Caco-2 (cell line): Measurements from ENCODE around the gene NCKAP5. TPM values are rescaled to one million over a fixed set of nuclear protein-coding genes. Genes with fewer than 3 reads are reported as not detected.

Experiments
- BruUV-seq: library from RNA; stranded (reverse); fragments of 400-500 nt; replicated peaks from 2 replicates; lab custom pipeline; 2021; lab: Mats Ljungman, UMichigan
- CTCF ChIA-PET: fragments of 300-600 bp; sonication (Branson Sonifier 250); formaldehyde crosslinking; loops from one replicate; lab custom pipeline; 2022; ENCODE audit warnings: antibody characterized with exemption; lab: Charles Lee
- POLR2A ChIA-PET: fragments of 300-600 bp; sonication (Branson Sonifier 250); formaldehyde crosslinking; loops from one replicate; lab custom pipeline; 2022; ENCODE audit warnings: antibody characterized with exemption; lab: Charles Lee
- DNase-seq, 2 experiments: peaks; one replicate each; pipeline versions ENCODE4 v3.0.0 to v3.0.0-alpha.2; 2020 to 2022
- H3K27me3 ChIP-seq: replicated peaks from 2 replicates; pipeline ENCODE4 v1.6.0; 2011; ENCODE audit warnings: low read length; ENCODE audit not compliant: control insufficient read depth, insufficient read depth
- H3K36me3 ChIP-seq: 2 replicates; pipeline ENCODE4 v1.5.1; 2011; ENCODE audit warnings: low read length; ENCODE audit not compliant: control insufficient read depth, insufficient read depth
- H3K4me1 ChIP-seq: fragments of 250-450 bp; sonication (Bioruptor Pico); 2 replicates; pipeline ENCODE4 v1.5.1; 2020; ENCODE audit warnings: mild to moderate bottlenecking
- H3K4me3 ChIP-seq: 2 replicates; pipeline ENCODE4 v1.5.1; 2011; ENCODE audit warnings: low read depth, mild to moderate bottlenecking, control low read depth, low read length
- H3K9me3 ChIP-seq: fragments of 250-450 bp; sonication (Bioruptor Pico); 2 replicates; pipeline ENCODE4 v1.5.1; 2020; ENCODE audit warnings: mild to moderate bottlenecking, moderate library complexity
- H3K27ac Mint-ChIP-seq: one replicate; pipeline ENCODE4 v1.8.0; 2022; ENCODE audit warnings: mixed read lengths; ENCODE audit not compliant: unreplicated experiment
- H3K27me3 Mint-ChIP-seq: one replicate; pipeline ENCODE4 v1.8.0; 2022; ENCODE audit warnings: mixed read lengths; ENCODE audit not compliant: insufficient read depth, unreplicated experiment
- H3K36me3 Mint-ChIP-seq: one replicate; pipeline ENCODE4 v1.8.0; 2022; ENCODE audit warnings: mild to moderate bottlenecking, mixed read lengths; ENCODE audit not compliant: insufficient read depth, unreplicated experiment
- H3K4me1 Mint-ChIP-seq: one replicate; pipeline ENCODE4 v1.8.0; 2022; ENCODE audit warnings: low read depth, mixed read lengths; ENCODE audit not compliant: unreplicated experiment
- H3K4me3 Mint-ChIP-seq: one replicate; pipeline ENCODE4 v1.8.0; 2022; ENCODE audit warnings: mild to moderate bottlenecking, moderate library complexity, mixed read lengths; ENCODE audit not compliant: unreplicated experiment
- H3K9me3 Mint-ChIP-seq: one replicate; pipeline ENCODE4 v1.8.0; 2022; ENCODE audit warnings: mixed read lengths; ENCODE audit not compliant: unreplicated experiment
- CTCF ChIP-seq, 2 experiments: fragments of 200-600 bp in 1 of 2; IDR thresholded peaks; 1 replicate in 1 of 2; 2 replicates in 1 of 2; pipeline versions ENCODE4 v1.5.1 to v1.8.0; 2011 to 2022; ENCODE audit warnings: antibody characterized with exemption in 1 of 2, control low read depth in 1 of 2, inconsistent platforms in 1 of 2, low read depth in 1 of 2, low read length in 1 of 2, mild to moderate bottlenecking in 1 of 2, moderate library complexity in 1 of 2; ENCODE audit not compliant: insufficient read depth in 1 of 2, severe bottlenecking in 1 of 2, unreplicated experiment in 1 of 2
- intact Hi-C: fragments of 100-400 bp; cut with micrococcal nuclease; formaldehyde crosslinking; loops from one replicate; pipeline ENCODE4 v1.10.0; 2022; ENCODE audit not compliant: unreplicated experiment
- total RNA-seq: library from RNA; stranded (reverse); gene quantifications from 2 replicates; pipeline ENCODE4 v1.2.3, GENCODE V29; 2022

NCKAP5 gene
- total RNA-seq, 1 experiment from 2014 or later, result 3.8 TPM

DNA sequence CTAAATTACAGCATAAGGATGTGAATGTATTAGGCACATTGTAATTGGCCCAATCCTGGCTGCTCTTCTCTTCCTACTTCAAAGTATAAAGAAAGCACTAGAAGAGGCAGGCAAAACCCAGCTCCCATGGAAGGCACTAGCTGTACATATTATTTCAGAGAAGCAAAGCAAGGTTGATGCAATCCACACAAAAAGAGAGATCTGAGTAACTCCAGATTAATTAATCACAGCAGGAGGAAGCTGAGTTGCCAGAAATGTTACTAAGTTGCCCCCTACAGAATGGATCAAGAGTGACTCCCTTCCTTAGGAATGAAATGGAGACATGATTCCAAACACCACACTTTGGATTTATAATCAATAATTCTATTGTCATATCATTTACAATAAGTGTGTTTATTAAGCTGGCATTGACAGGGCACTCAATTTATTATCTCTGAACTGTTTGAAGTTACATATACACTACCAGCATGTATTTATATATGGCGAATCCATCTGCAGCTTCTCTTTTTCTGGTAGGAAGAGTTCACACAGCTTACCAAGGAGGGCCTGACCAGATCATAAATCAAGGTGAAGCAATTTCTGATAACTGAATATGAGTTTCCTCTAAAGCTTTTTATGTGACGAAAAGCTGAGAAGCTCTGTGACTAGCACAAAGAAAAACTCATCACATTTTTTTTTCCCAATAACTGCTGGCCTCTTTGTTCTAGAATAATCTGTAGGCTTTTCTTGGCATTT, 505.2 kb downstream of the NCKAP5 start:
- H3K27me3 Mint-ChIP-seq, result no peaks in the 10 kb centered on the region
- no peaks in the 10 kb centered on the region for H3K36me3 Mint-ChIP-seq
- no peak overlapping the region for H3K4me3 Mint-ChIP-seq
- H3K4me1 Mint-ChIP-seq, result no peaks in the 10 kb centered on the region
- Histone ChIP-seq H3K4me1 (peaks cover 4% of the 10 kb centered on the region; the same call in 1 of the 2 replicates), H3K9me3 (no peaks in the 10 kb centered on the region), H3K36me3 (no peaks in the 10 kb centered on the region), H3K27me3 (no peaks in the 10 kb centered on the region), H3K4me3 (no peak overlapping the region)
- TF ChIP-seq CTCF (IDR thresholded peaks at IDR 0.05; ENCODE audit: insufficient read depth in 1 of 2, low read depth in 1 of 2, low read length in 1 of 2, severe bottlenecking in 1 of 2, unreplicated experiment in 1 of 2), result no peak
- no peaks in the 10 kb centered on the region for H3K9me3 Mint-ChIP-seq
- H3K27ac Mint-ChIP-seq, result no peak overlapping the region
- BruUV-seq, result no TSS peak
- ChIA-PET POLR2A (no interaction called here), CTCF (no interaction called here)
- intact Hi-C loops, result no loop called here
- DNase-seq, result no peak

DNA sequence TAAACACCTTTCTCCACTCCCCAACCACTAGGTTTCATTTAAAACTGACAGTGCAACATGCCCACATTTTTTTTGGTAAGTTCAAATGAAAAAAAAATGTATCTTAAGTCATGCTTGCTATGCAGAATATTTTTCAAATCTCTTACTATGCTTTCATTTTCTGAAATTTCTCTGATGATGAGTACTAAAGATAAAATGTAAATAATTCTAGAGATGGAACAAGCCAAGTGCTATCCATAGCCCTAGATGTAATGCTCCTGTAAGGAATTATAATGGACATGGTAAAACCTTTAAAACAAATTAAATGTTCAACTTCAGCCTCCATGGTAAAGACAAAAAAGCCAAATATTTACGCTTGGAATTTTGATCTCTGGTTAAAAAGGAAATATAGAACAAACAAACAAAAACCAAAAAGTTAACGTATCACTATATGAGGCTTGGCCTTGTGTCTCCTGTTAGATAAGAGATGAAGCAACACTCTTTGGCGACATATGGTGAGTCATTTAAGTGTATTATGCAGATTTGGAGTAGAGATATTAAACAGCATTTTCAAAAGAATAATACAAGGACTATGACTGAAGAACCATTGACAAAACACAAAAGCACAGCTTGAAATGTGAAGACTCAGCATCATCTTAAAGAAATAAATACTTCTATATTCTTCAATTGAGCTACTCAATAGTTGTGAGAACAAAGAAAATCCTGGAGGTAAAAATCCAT, 506.2 kb downstream of the NCKAP5 start:
- H3K9me3 Mint-ChIP-seq, result no peaks in the 10 kb centered on the region
- peaks cover 4% of the 10 kb centered on the region; the same call in 1 of the 2 replicates for H3K4me1 ChIP-seq
- no peak overlapping the region for H3K4me3 ChIP-seq
- TF ChIP-seq CTCF (IDR thresholded peaks at IDR 0.05; ENCODE audit: insufficient read depth in 1 of 2, low read depth in 1 of 2, low read length in 1 of 2, severe bottlenecking in 1 of 2, unreplicated experiment in 1 of 2), result no peak
- ChIA-PET POLR2A (no interaction called here), CTCF (no interaction called here)
- no peaks in the 10 kb centered on the region for H3K9me3 ChIP-seq
- H3K36me3 Mint-ChIP-seq, result no peaks in the 10 kb centered on the region
- H3K4me1 Mint-ChIP-seq, result no peaks in the 10 kb centered on the region
- DNase-seq, result no peak
- no peaks in the 10 kb centered on the region for H3K27me3 Mint-ChIP-seq
- no peaks in the 10 kb centered on the region for H3K36me3 ChIP-seq
- H3K27ac Mint-ChIP-seq, result no peak overlapping the region
- no peaks in the 10 kb centered on the region for H3K27me3 ChIP-seq
- intact Hi-C loops, result no loop called here
- BruUV-seq, result no TSS peak
- no peak overlapping the region for H3K4me3 Mint-ChIP-seq

DNA sequence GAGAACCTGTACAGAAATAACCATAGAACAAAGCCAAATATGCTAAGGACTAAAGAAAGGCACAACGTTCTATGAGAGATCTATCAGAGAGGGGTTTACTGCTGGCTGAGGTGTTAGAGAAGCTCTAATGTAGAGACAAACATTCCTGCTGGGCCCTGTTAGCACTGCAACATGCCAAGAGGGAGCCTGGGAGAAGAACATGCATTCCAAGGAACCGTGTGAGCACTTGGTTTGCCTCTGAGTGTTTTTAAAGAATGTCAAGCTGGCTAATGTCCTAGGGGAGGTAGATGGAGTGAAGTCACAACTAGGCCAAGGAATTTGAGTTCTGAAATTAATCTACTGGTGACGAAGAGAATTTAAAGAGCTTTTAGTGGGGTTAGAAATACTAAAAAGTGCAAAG, 514.0 kb downstream of the NCKAP5 start:
- Mint-ChIP-seq H3K4me3 (no peak overlapping the region), H3K4me1 (peaks cover 11% of the 10 kb centered on the region), H3K27ac (no peak overlapping the region), H3K36me3 (no peaks in the 10 kb centered on the region), H3K9me3 (no peaks in the 10 kb centered on the region), H3K27me3 (no peaks in the 10 kb centered on the region)
- Histone ChIP-seq H3K9me3 (no peaks in the 10 kb centered on the region), H3K27me3 (no peaks in the 10 kb centered on the region), H3K4me3 (no peak overlapping the region), H3K36me3 (no peaks in the 10 kb centered on the region), H3K4me1 (peaks cover 24% of the 10 kb centered on the region)
- ChIA-PET CTCF (no interaction called here), POLR2A (no interaction called here)
- TF ChIP-seq CTCF (IDR thresholded peaks at IDR 0.05; ENCODE audit: insufficient read depth in 1 of 2, low read depth in 1 of 2, low read length in 1 of 2, severe bottlenecking in 1 of 2, unreplicated experiment in 1 of 2), result no peak
- BruUV-seq, result no TSS peak
- DNase-seq, result no peak
- intact Hi-C loops, result no loop called here
